NK-92 (cell line): ENCODE measurements around the gene MISP.
"Not testable (repeated sequence)": the region's sequence is repeated elsewhere in the genome, so short reads cannot be mapped to it uniquely, and the experiment has no call there.

Experiments used
- DNase-seq: peaks from one replicate; lab custom pipeline; 2025; ENCODE audit not compliant: unreplicated experiment; lab: John Stamatoyannopoulos, UW

The MISP gene

GRCh38 chr19:750640-751423 lies at the start of gene MISP:
Gene MISP (plus strand): TSS chr19:751112. CDS start chr19:756947, 5,835 bp downstream.
- no peak for DNase-seq

- DNase-seq, result not testable (repeated sequence)
Observed at GRCh38 chr19:702847-703246, 48.1 kb upstream of the MISP start.

- DNase-seq, result no peak
Observed at GRCh38 chr19:703329-703650, 47.6 kb upstream of the MISP start.

- no peak for DNase-seq
Observed at GRCh38 chr19:703651-704446, 47.1 kb upstream of the MISP start.

GRCh38 chr19:704447-704741 lies 46.5 kb upstream of the MISP start:
- no peak for DNase-seq

GRCh38 chr19:708154-709143 lies 42.5 kb upstream of the MISP start, which contains the start of gene PALM:
Gene PALM (plus strand): TSS chr19:708935. CDS start chr19:709147, 212 bp downstream.
- no peak for DNase-seq

GRCh38 chr19:709196-709964 lies 41.5 kb upstream of the MISP start:
- no peak for DNase-seq

GRCh38 chr19:709965-710571 lies 40.8 kb upstream of the MISP start:
- no peak for DNase-seq

- DNase-seq, result no peak
Observed at GRCh38 chr19:710767-711166, 40.1 kb upstream of the MISP start.

GRCh38 chr19:711254-711653 lies 39.7 kb upstream of the MISP start:
- no peak for DNase-seq

- no peak for DNase-seq
Observed at GRCh38 chr19:715347-715746, 35.6 kb upstream of the MISP start.

- no peak for DNase-seq
Observed at GRCh38 chr19:718251-718951, 32.5 kb upstream of the MISP start.

GRCh38 chr19:718991-719512 lies 31.9 kb upstream of the MISP start:
- DNase-seq, result no peak

GRCh38 chr19:719636-720344 lies 31.1 kb upstream of the MISP start:
- DNase-seq, result no peak

GRCh38 chr19:720345-721160 lies 30.4 kb upstream of the MISP start:
- no peak for DNase-seq

GRCh38 chr19:722553-723101 lies 28.3 kb upstream of the MISP start:
- no peak for DNase-seq

GRCh38 chr19:723247-723646 lies 27.7 kb upstream of the MISP start:
- no peak for DNase-seq

- no peak for DNase-seq
Observed at GRCh38 chr19:723714-724113, 27.2 kb upstream of the MISP start.
